A549 (cell line): Measurements from ENCODE around the gene LCOR. TPM values are rescaled to one million over a fixed set of nuclear protein-coding genes. Genes with fewer than 3 reads are reported as not detected.

Experiments used
- ATAC-seq, 2 experiments: fragments of 200-7000 bp in 1 of 2; fragments of >200 bp in 1 of 2; cut with Nextera tagmentation in 1 of 2; cut with Tn5 transposase in 1 of 2; 3 replicates each; pipeline versions ENCODE4 v1.8.0 to v1.9.1; 2018 to 2020; ENCODE audit warnings: mild to moderate bottlenecking in 1 of 2, moderate library complexity in 1 of 2
- CTCF ChIA-PET: fragments of 300-600 bp; sonication (Branson Sonifier 250); formaldehyde crosslinking; extraction: SDS; loops from one replicate; lab custom pipeline; 2021; ENCODE audit warnings: antibody characterized with exemption, inconsistent platforms; lab: Yijun Ruan, JAX
- POLR2A ChIA-PET: fragments of 350-600 bp; formaldehyde crosslinking; extraction: SDS; loops from one replicate; lab custom pipeline; 2021; ENCODE audit warnings: antibody characterized with exemption, inconsistent platforms; lab: Yijun Ruan, JAX
- DNase-seq, 2 experiments: peaks; one replicate each; pipeline versions ENCODE4 v3.0.0 to v3.0.0-alpha.2; 2011 to 2016; ENCODE audit warnings: low read depth in 1 of 2, low spot score in 1 of 2
- FAIRE-seq: peaks from 2 replicates; lab custom pipeline; 2011; peaks lifted over from hg19 to GRCh38; lab: Jason Lieb, UNC
- H3K27ac ChIP-seq, 2 experiments: fragments of >200 bp; sonication (Bioruptor Twin); formaldehyde crosslinking; 3 replicates each; pipeline ENCODE4 v1.5.1; 2016 to 2017
- H3K4me1 ChIP-seq: fragments of >200 bp; sonication (Bioruptor Twin); formaldehyde crosslinking; 3 replicates; pipeline ENCODE4 v1.6.1; 2016
- H3K4me2 ChIP-seq: fragments of >200 bp; sonication (Bioruptor Twin); formaldehyde crosslinking; 3 replicates; pipeline ENCODE4 v1.6.1; 2016
- H3K4me3 ChIP-seq: fragments of >200 bp; sonication (Bioruptor Twin); formaldehyde crosslinking; 3 replicates; pipeline ENCODE4 v1.5.1; 2016
- H3K9me3 ChIP-seq: fragments of >200 bp; sonication (Bioruptor Twin); formaldehyde crosslinking; 3 replicates; pipeline ENCODE4 v1.6.1; 2016
- CBX2 ChIP-seq: fragments of 200-600 bp; sonication (generic); IDR thresholded peaks from 2 replicates; pipeline ENCODE4 v1.6.1; 2016; ENCODE audit warnings: low read depth, mild to moderate bottlenecking, borderline replicate concordance
- CEBPB ChIP-seq, 2 experiments: fragments of >200 bp in 1 of 2; sonication (Bioruptor Twin) in 1 of 2; formaldehyde crosslinking in 1 of 2; IDR thresholded peaks; 2 replicates each; pipeline ENCODE4 v1.6.1; 2012 to 2016
- ESRRA ChIP-seq: fragments of 150-350 bp; IDR thresholded peaks from 2 replicates; pipeline ENCODE4 v1.6.1; 2014; ENCODE audit warnings: mild to moderate bottlenecking, low read length, borderline replicate concordance
- FOSB ChIP-seq: fragments of 250-450 bp; sonication (Bioruptor Pico); IDR thresholded peaks from 2 replicates; pipeline ENCODE4 v1.5.0; 2020; ENCODE audit warnings: mild to moderate bottlenecking, moderate library complexity
- FOSL2 ChIP-seq, 2 experiments: fragments of 450-650 bp in 1 of 2; fragments of >200 bp in 1 of 2; sonication (Bioruptor Twin) in 1 of 2; formaldehyde crosslinking; IDR thresholded peaks; 2 replicates each; pipeline versions ENCODE4 v1.5.0 to v1.6.1; 2016 to 2020; ENCODE audit warnings: mild to moderate bottlenecking in 1 of 2, moderate library complexity in 1 of 2
- HEYL ChIP-seq: fragments of 250-450 bp; sonication (Bioruptor Pico); IDR thresholded peaks from 2 replicates; pipeline ENCODE4 v1.8.0; 2021; ENCODE audit warnings: mild to moderate bottlenecking, moderate library complexity
- HOXB5 ChIP-seq: fragments of 250-450 bp; sonication (Bioruptor Pico); IDR thresholded peaks from 2 replicates; pipeline ENCODE4 v1.5.0; 2020; ENCODE audit warnings: mild to moderate bottlenecking, moderate library complexity
- JUNB ChIP-seq: fragments of >200 bp; sonication (Bioruptor Twin); formaldehyde crosslinking; IDR thresholded peaks from 2 replicates; pipeline ENCODE4 v1.6.1; 2016
- KDM5A ChIP-seq: fragments of 200-600 bp; sonication (generic); IDR thresholded peaks from 2 replicates; pipeline ENCODE4 v1.6.1; 2016; ENCODE audit warnings: antibody characterized with exemption, mild to moderate bottlenecking
- MAFK ChIP-seq: fragments of 450-650 bp; IDR thresholded peaks from 2 replicates; pipeline ENCODE4 v1.6.1; 2014; ENCODE audit not compliant: partially characterized antibody
- MAX ChIP-seq: IDR thresholded peaks from 2 replicates; pipeline ENCODE4 v1.6.1; 2012
- MYC ChIP-seq: IDR thresholded peaks from 2 replicates; pipeline ENCODE4 v1.6.1; 2012; ENCODE audit warnings: mild to moderate bottlenecking, inconsistent platforms, low read length, improper control_type of control experiment, borderline replicate concordance
- PBX3 ChIP-seq: IDR thresholded peaks from 2 replicates; pipeline ENCODE4 v1.6.1; 2012
- RAD21 ChIP-seq, 2 experiments: fragments of >200 bp in 1 of 2; sonication (Bioruptor Twin) in 1 of 2; formaldehyde crosslinking in 1 of 2; IDR thresholded peaks in 1 of 2; conservative IDR thresholded peaks in 1 of 2; 2 replicates in 1 of 2; 3 replicates in 1 of 2; pipeline ENCODE4 v1.6.1; 2012 to 2018; ENCODE audit warnings: inconsistent platforms in 1 of 2
- WGBS: methylation state at CpG from one replicate; pipeline ENCODE4 v1.1.6; 2017; ENCODE audit errors: missing lambda C conversion rate; 5-methylcytosine and 5-hydroxymethylcytosine counted together
- polyA plus RNA-seq, 4 experiments: library from polyadenylated mRNA; depleted of rRNA in 3 of 4; stranded (reverse); fragments of >200 nt; fragmentation: RNase III in 1 of 4; extraction: RNeasy Plus Mini Kit Qiagen cat#74134 plus additional on column Dnase treatment in 1 of 4; gene quantifications; 2 replicates in 3 of 4; 3 replicates in 1 of 4; pipeline ENCODE4 v1.2.3, GENCODE V29; 2011 to 2017
- TF ChIP-seq, protein P1 (sequence below): fragments of 250-450 bp; sonication (Bioruptor Pico); IDR thresholded peaks from 2 replicates; pipeline ENCODE4 v1.5.0; 2020; ENCODE audit warnings: low read depth, mild to moderate bottlenecking, moderate library complexity
- TF ChIP-seq, protein P2 (sequence below): IDR thresholded peaks from 2 replicates; pipeline ENCODE4 v1.6.1; 2012; ENCODE audit warnings: low read depth, borderline replicate concordance
- TF ChIP-seq, protein P3 (sequence below): fragments of >200 bp; sonication (Bioruptor Twin); formaldehyde crosslinking; IDR thresholded peaks from 2 replicates; pipeline ENCODE4 v1.6.1; 2016
- TF ChIP-seq, protein P4 (sequence below): fragments of >200 bp; sonication (Bioruptor Twin); formaldehyde crosslinking; IDR thresholded peaks from 3 replicates; pipeline ENCODE4 v1.6.1; 2016
- TF ChIP-seq, protein P5 (sequence below): fragments of 200-600 bp; sonication (generic); IDR thresholded peaks from 2 replicates; pipeline ENCODE4 v1.6.1; 2016; ENCODE audit warnings: antibody characterized with exemption, mild to moderate bottlenecking, moderate library complexity

Gene LCOR
- polyA plus RNA-seq, 2 of the 4 experiments (the other 2 are of a cell fraction), result 4.8 to 17.6 TPM

- H3K27ac ChIP-seq, result no peak overlapping the region
- H3K9me3 ChIP-seq, result no peaks in the 10 kb centered on the region
- ChIA-PET POLR2A (no interaction called here), CTCF (interaction anchor here (0.7 to 1.9 kb wide), 6 partner anchors 11 to 611 kb away, joined by 3 to 9 read pairs (median 3); no protein-coding TSS in a partner anchor)
- H3K4me1 ChIP-seq, result peaks cover 8% of the 10 kb centered on the region
- no peak overlapping the region for H3K4me3 ChIP-seq
- ATAC-seq (no peak), FAIRE-seq (no peak), DNase-seq (no peak)
- TF ChIP-seq CBX2, result no peak
- TF ChIP-seq, protein P1, sequence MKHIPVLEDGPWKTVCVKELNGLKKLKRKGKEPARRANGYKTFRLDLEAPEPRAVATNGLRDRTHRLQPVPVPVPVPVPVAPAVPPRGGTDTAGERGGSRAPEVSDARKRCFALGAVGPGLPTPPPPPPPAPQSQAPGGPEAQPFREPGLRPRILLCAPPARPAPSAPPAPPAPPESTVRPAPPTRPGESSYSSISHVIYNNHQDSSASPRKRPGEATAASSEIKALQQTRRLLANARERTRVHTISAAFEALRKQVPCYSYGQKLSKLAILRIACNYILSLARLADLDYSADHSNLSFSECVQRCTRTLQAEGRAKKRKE (CRISPR knock-in tag), result no peak
- no peak for TF ChIP-seq FOSL2 (IDR thresholded peaks at IDR 0.05)
- no peak for TF ChIP-seq FOSL2 (CRISPR knock-in tag; IDR thresholded peaks at IDR 0.05)
- no peak for TF ChIP-seq RAD21 (conservative IDR thresholded peaks at IDR 0.05 in 1 of 2, IDR thresholded peaks at IDR 0.05 in 1 of 2)
- TF ChIP-seq KDM5A, result no peak
- no peak for TF ChIP-seq HOXB5 (CRISPR knock-in tag)
- TF ChIP-seq, protein P2, sequence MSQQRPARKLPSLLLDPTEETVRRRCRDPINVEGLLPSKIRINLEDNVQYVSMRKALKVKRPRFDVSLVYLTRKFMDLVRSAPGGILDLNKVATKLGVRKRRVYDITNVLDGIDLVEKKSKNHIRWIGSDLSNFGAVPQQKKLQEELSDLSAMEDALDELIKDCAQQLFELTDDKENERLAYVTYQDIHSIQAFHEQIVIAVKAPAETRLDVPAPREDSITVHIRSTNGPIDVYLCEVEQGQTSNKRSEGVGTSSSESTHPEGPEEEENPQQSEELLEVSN, result no peak
- no peak overlapping the region for H3K4me2 ChIP-seq
- WGBS, result 83% methylated on average over 6 of the region's 6 CpGs
Measured at GRCh38 chr10:96986200-96986856, 154.2 kb downstream of the LCOR start.

DNA sequence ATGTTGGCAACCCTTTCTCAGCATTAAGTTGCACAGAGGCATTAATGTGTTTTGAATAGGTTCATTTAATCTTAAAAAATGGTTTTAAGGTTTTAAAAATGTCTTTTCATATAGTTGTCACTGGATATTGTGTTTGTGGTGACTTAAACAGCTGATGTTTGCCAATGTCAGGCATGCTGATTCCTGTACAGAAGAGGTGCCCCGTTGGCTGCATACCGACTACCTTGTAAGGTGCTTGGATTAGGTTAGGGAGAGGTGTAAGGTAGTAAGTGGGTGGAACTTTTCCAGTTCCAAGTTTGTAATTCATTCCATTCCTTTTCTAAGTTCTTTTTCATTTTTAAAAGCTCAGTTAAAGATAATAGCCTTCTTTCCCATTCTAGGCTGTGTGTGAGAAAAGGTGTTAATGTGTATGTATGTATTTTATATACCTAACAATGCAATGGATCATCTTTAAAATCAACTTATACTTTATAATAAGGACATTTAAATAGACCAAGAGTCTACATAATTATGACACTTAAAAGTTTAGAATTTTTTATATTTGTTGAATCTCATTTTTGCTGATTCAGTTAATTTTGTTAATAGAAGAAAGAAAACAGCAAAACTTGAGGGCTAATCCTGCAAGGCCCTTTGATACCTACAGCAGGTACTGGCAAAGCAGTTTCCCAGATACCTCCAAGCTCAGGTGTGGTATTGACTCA lies 155.2 kb downstream of the LCOR start:
- ChIA-PET POLR2A (no interaction called here), CTCF (interaction anchor here (1.0 to 1.9 kb wide), 5 partner anchors 12 to 612 kb away, joined by 3 to 9 read pairs (median 3); no protein-coding TSS in a partner anchor)
- H3K4me3 ChIP-seq, result no peak overlapping the region
- whole genome bisulfite sequencing, result 96% methylated on average over 2 of the region's 2 CpGs
- H3K9me3 ChIP-seq, result no peaks in the 10 kb centered on the region
- FAIRE-seq, result no peak
- TF ChIP-seq, protein P3, sequence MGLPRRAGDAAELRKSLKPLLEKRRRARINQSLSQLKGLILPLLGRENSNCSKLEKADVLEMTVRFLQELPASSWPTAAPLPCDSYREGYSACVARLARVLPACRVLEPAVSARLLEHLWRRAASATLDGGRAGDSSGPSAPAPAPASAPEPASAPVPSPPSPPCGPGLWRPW, result no peak
- no peak for TF ChIP-seq MAX
- peak; percentile 92 for TF ChIP-seq MAFK
- TF ChIP-seq, all 56 proteins: peak for 1
- Histone ChIP-seq H3K4me2 (no peak overlapping the region), H3K4me1 (peaks cover 13% of the 10 kb centered on the region), H3K27ac (no peak overlapping the region)
- no peak for ATAC-seq
- no peak for DNase-seq

- H3K4me3 ChIP-seq, result no peak overlapping the region
- ATAC-seq, result no peak
- no peak for TF ChIP-seq CEBPB (IDR thresholded peaks at IDR 0.05)
- TF ChIP-seq FOSB (CRISPR knock-in tag), result no peak
- H3K4me1 ChIP-seq, result peaks cover 13% of the 10 kb centered on the region
- ChIA-PET POLR2A (no interaction called here), CTCF (interaction anchor here (1.1 to 1.9 kb wide), 3 partner anchors 17 to 85 kb away, joined by 3 to 9 read pairs (median 3); no protein-coding TSS in a partner anchor)
- H3K4me2 ChIP-seq, result no peak overlapping the region
- 91% methylated on average over 3 of the region's 3 CpGs for WGBS
- H3K27ac ChIP-seq, result no peak overlapping the region
- no peak for FAIRE-seq
- no peaks in the 10 kb centered on the region for H3K9me3 ChIP-seq
- no peak for DNase-seq
Measured at GRCh38 chr10:96987842-96988175, 155.7 kb downstream of the LCOR start.

- H3K4me2 ChIP-seq, result no peak overlapping the region
- POLR2A ChIA-PET, result no interaction called here
- H3K4me3 ChIP-seq, result no peak overlapping the region
- no peaks in the 10 kb centered on the region for H3K9me3 ChIP-seq
- no peak for ATAC-seq
- no peak for FAIRE-seq
- no peak overlapping the region for H3K27ac ChIP-seq
- peaks cover 13% of the 10 kb centered on the region for H3K4me1 ChIP-seq
- DNase-seq, result no peak
- CTCF ChIA-PET, result interaction anchor here (1.9 kb wide), 1 partner anchor 37 kb away, joined by 9 read pairs; no protein-coding TSS in a partner anchor
- WGBS, result 87% methylated on average over 4 of the region's 4 CpGs
- no peak for TF ChIP-seq ESRRA
- no peak for TF ChIP-seq JUNB
- no peak for TF ChIP-seq HEYL (CRISPR knock-in tag)
- TF ChIP-seq, protein P4, sequence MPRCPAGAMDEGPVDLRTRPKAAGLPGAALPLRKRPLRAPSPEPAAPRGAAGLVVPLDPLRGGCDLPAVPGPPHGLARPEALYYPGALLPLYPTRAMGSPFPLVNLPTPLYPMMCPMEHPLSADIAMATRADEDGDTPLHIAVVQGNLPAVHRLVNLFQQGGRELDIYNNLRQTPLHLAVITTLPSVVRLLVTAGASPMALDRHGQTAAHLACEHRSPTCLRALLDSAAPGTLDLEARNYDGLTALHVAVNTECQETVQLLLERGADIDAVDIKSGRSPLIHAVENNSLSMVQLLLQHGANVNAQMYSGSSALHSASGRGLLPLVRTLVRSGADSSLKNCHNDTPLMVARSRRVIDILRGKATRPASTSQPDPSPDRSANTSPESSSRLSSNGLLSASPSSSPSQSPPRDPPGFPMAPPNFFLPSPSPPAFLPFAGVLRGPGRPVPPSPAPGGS, result no peak
- no peak for TF ChIP-seq CBX2
- TF ChIP-seq, protein P5, sequence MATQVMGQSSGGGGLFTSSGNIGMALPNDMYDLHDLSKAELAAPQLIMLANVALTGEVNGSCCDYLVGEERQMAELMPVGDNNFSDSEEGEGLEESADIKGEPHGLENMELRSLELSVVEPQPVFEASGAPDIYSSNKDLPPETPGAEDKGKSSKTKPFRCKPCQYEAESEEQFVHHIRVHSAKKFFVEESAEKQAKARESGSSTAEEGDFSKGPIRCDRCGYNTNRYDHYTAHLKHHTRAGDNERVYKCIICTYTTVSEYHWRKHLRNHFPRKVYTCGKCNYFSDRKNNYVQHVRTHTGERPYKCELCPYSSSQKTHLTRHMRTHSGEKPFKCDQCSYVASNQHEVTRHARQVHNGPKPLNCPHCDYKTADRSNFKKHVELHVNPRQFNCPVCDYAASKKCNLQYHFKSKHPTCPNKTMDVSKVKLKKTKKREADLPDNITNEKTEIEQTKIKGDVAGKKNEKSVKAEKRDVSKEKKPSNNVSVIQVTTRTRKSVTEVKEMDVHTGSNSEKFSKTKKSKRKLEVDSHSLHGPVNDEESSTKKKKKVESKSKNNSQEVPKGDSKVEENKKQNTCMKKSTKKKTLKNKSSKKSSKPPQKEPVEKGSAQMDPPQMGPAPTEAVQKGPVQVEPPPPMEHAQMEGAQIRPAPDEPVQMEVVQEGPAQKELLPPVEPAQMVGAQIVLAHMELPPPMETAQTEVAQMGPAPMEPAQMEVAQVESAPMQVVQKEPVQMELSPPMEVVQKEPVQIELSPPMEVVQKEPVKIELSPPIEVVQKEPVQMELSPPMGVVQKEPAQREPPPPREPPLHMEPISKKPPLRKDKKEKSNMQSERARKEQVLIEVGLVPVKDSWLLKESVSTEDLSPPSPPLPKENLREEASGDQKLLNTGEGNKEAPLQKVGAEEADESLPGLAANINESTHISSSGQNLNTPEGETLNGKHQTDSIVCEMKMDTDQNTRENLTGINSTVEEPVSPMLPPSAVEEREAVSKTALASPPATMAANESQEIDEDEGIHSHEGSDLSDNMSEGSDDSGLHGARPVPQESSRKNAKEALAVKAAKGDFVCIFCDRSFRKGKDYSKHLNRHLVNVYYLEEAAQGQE, result no peak
- no peak for TF ChIP-seq PBX3
- no peak for TF ChIP-seq MYC
Measured at GRCh38 chr10:96988426-96988825, 156.3 kb downstream of the LCOR start.
